ENCODE data around the gene HOMER2.

GRCh38 chr15:82918607-82919230 is 33.8 kb downstream of the HOMER2 start:
- TF ChIP-seq POLR2AphosphoS5 (IDR thresholded peaks at IDR 0.05; ENCODE audit: low read depth) (no peak), CTCF (IDR thresholded peaks at IDR 0.05; ENCODE audit: insufficient read depth, low read length) (no peak), GABPA (IDR thresholded peaks at IDR 0.05; ENCODE audit: low read depth) (no peak)

Measured in HL-60 (cell line).